WTC11 (cell line): ENCODE measurements around the gene ZNF607. TPM values are rescaled to one million over a fixed set of nuclear protein-coding genes. Genes with fewer than 3 reads are reported as not detected.

Source experiments
- ATAC-seq: fragments of 200-7000 bp; cut with Tn5 transposase; 2 replicates; pipeline ENCODE4 v1.10.0; 2021; ENCODE audit warnings: mild to moderate bottlenecking, moderate library complexity
- CTCF ChIA-PET: fragments of 300-600 bp; sonication (Branson Sonifier 250); formaldehyde crosslinking; loops from one replicate; lab custom pipeline; 2021; ENCODE audit warnings: antibody characterized with exemption; lab: Charles Lee
- POLR2A ChIA-PET: fragments of 350-600 bp; sonication (Branson Sonifier 250); formaldehyde crosslinking; loops from one replicate; lab custom pipeline; 2021; ENCODE audit warnings: antibody characterized with exemption; lab: Charles Lee
- DNase-seq: peaks from one replicate; pipeline ENCODE4 v3.0.0; 2021; ENCODE audit warnings: low spot score
- H3K27ac Mint-ChIP-seq: 2 replicates; pipeline ENCODE4 v1.8.0; 2021; ENCODE audit warnings: mixed read lengths
- H3K27me3 Mint-ChIP-seq: 2 replicates; pipeline ENCODE4 v1.8.0; 2021; ENCODE audit warnings: low read depth, mild to moderate bottlenecking, moderate library complexity, mixed read lengths
- H3K36me3 Mint-ChIP-seq: 2 replicates; pipeline ENCODE4 v1.8.0; 2021; ENCODE audit warnings: mixed read lengths
- H3K4me1 Mint-ChIP-seq: 2 replicates; pipeline ENCODE4 v1.8.0; 2022; ENCODE audit warnings: mixed read lengths
- H3K4me3 Mint-ChIP-seq: 2 replicates; pipeline ENCODE4 v1.8.0; 2021; ENCODE audit warnings: mild to moderate bottlenecking, moderate library complexity, mixed read lengths
- H3K9me3 Mint-ChIP-seq: 2 replicates; pipeline ENCODE4 v1.8.0; 2021; ENCODE audit warnings: mixed read lengths
- ARID4B ChIP-seq: sonication (generic); formaldehyde crosslinking; IDR thresholded peaks from 2 replicates; pipeline ENCODE4 v1.8.0; 2023; ENCODE audit warnings: missing genetic modification reagents, mild to moderate bottlenecking, borderline replicate concordance
- ATF1 ChIP-seq: sonication (generic); formaldehyde crosslinking; IDR thresholded peaks from 2 replicates; pipeline ENCODE4 v1.8.1; 2023; ENCODE audit warnings: mild to moderate bottlenecking, moderate library complexity, missing genetic modification reagents
- CREB1 ChIP-seq: sonication (generic); formaldehyde crosslinking; IDR thresholded peaks from 2 replicates; pipeline ENCODE4 v1.8.0; 2023; ENCODE audit warnings: mild to moderate bottlenecking, missing genetic modification reagents
- GABPB1 ChIP-seq: sonication (generic); formaldehyde crosslinking; IDR thresholded peaks from 2 replicates; pipeline ENCODE4 v1.8.1; 2023; ENCODE audit warnings: mild to moderate bottlenecking, missing genetic modification reagents
- MLX ChIP-seq: sonication (generic); formaldehyde crosslinking; IDR thresholded peaks from 2 replicates; pipeline ENCODE4 v1.8.1; 2023; ENCODE audit warnings: mild to moderate bottlenecking, missing genetic modification reagents, moderate library complexity
- NFE2L1 ChIP-seq: sonication (generic); formaldehyde crosslinking; IDR thresholded peaks from 2 replicates; pipeline ENCODE4 v1.8.1; 2023; ENCODE audit warnings: missing genetic modification reagents
- PRDM15 ChIP-seq: sonication (generic); formaldehyde crosslinking; IDR thresholded peaks from 2 replicates; pipeline ENCODE4 v1.8.0; 2022; ENCODE audit warnings: missing genetic modification reagents
- ZMAT4 ChIP-seq: fragments of 250-450 bp; sonication (Bioruptor Pico); IDR thresholded peaks from 2 replicates; pipeline ENCODE4 v1.9.0; 2021; ENCODE audit warnings: mild to moderate bottlenecking
- ZNF121 ChIP-seq: sonication (generic); formaldehyde crosslinking; IDR thresholded peaks from 2 replicates; pipeline ENCODE4 v1.8.0; 2023; ENCODE audit warnings: missing genetic modification reagents
- ZNF281 ChIP-seq: sonication (generic); formaldehyde crosslinking; IDR thresholded peaks from 2 replicates; pipeline ENCODE4 v1.8.0; 2023; ENCODE audit warnings: mild to moderate bottlenecking, missing genetic modification reagents
- ZNF317 ChIP-seq: sonication (generic); formaldehyde crosslinking; IDR thresholded peaks from 2 replicates; pipeline ENCODE4 v1.8.1; 2023; ENCODE audit warnings: low read depth, mild to moderate bottlenecking, moderate library complexity, missing genetic modification reagents, borderline replicate concordance
- ZNF396 ChIP-seq: fragments of 250-450 bp; sonication (Bioruptor Pico); IDR thresholded peaks from 2 replicates; pipeline ENCODE4 v1.8.0; 2021; ENCODE audit warnings: mild to moderate bottlenecking, moderate library complexity, borderline replicate concordance
- total RNA-seq: library from RNA; stranded (reverse); gene quantifications from 3 replicates; pipeline ENCODE4 v1.2.3, GENCODE V29; 2021

The ZNF607 gene
- total RNA-seq, 1 experiment from 2014 or later: 17.5 TPM

- TF ChIP-seq ARID4B (CRISPR knock-in tag) (no peak), CREB1 (CRISPR knock-in tag) (no peak), ATF1 (CRISPR knock-in tag) (no peak), NFE2L1 (no peak), ZNF317 (CRISPR knock-in tag) (no peak), ZNF281 (no peak), ZNF121 (CRISPR knock-in tag) (no peak), GABPB1 (CRISPR knock-in tag) (no peak)
- TF ChIP-seq, all 79 proteins: peak for 0
Measured at GRCh38 chr19:37698216-37698615, 21.3 kb downstream of the ZNF607 start (continued).

- ATAC-seq (peak; percentile 63), DNase-seq (no peak)
- POLR2A ChIA-PET: interaction anchor here (0.6 to 0.9 kb wide), 5 partner anchors 101 to 1499 kb away, joined by 3 to 4 read pairs (median 3); partner anchors contain the start of genes ZNF540 and ZNF571
- peaks cover 33% of the 10 kb centered on the region for H3K36me3 Mint-ChIP-seq
- H3K27me3 Mint-ChIP-seq: peaks cover 81% of the 10 kb centered on the region
- CTCF ChIA-PET: interaction anchor here (0.7 to 1.0 kb wide), 3 partner anchors 24 to 264 kb away, joined by 3 read pairs; partner anchors contain the start of genes ZNF540, ZNF571 and ZNF607
- H3K9me3 Mint-ChIP-seq: peaks cover 7% of the 10 kb centered on the region; the same call in 1 of the 2 replicates
- H3K27ac Mint-ChIP-seq: no peak overlapping the region
- TF ChIP-seq ZNF396 (CRISPR knock-in tag) (no peak), PRDM15 (no peak), MLX (CRISPR knock-in tag) (no peak), ZMAT4 (CRISPR knock-in tag) (0 out of 2 replicates have a peak, but pooled peaks have one; percentile 37)
- no peak overlapping the region for H3K4me3 Mint-ChIP-seq
- H3K4me1 Mint-ChIP-seq: peaks cover 23% of the 10 kb centered on the region
Measured at GRCh38 chr19:37695144-37695899, 24.2 kb downstream of the ZNF607 start.
